NCI-H82 (cell line): ENCODE results near the gene UVRAG.
"Not testable (repeated sequence)": the region's sequence is repeated elsewhere in the genome, so short reads cannot be mapped to it uniquely, and the experiment has no call there.

Experiments
- DNase-seq: peaks from one replicate; lab custom pipeline; 2025; lab: John Stamatoyannopoulos, UW

Gene UVRAG

DNA sequence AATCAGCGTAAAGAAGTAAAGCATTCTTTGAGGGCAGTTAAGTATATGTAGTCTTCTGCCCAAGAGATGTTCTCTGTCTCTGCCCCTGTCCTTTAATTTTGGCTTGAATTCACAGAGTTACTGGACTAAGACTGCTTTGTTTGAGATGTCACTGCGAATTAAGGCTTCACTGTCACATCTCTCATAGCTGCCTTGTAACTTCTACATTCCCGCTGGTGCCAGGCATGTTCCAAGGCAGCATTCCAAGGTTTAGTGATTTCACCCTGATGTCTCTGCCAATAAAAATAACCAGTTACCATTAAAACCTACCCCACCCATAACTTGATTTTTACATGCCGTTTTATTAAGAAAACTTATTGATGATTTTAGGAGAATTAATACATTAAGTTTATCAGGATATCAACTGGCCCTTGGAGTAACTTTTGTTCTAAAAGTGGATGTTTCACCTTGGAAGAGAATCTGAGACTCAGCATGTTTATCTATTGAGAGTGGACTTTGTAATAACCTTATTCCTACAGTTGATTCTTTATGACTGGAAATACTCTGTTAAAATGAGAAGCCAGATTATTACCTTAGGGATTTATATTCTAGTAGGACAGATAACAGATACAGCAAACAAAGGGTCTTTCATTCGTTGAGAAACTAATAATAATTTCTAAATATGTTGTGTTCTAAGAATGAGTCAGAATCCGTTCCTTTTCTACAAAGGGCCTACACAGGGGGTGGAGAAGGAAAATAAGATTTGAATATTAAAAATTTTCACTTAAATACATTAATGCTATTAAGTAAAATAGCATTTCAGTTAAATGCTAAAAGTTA, 110.2 kb downstream of the UVRAG start:
- DNase-seq = no peak

DNA sequence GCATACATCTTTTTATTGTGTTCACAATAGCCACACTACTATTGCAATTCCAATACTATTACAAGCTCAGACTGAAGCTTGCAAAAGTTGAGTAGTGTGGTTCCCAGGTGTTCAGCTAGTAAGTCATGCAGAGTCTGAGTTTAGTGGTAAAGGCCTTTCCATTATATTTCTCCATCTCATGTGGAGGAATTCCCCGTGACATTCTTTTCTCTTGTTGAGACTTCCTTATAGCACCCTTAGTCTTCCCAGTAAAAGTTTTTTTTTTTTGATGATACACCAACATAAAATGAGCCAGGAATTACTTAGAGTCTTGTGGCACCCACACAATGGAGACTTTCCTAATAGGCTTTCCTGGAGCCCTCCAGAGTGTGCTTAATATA, 110.8 kb downstream of the UVRAG start:
- no peak for DNase-seq

DNA sequence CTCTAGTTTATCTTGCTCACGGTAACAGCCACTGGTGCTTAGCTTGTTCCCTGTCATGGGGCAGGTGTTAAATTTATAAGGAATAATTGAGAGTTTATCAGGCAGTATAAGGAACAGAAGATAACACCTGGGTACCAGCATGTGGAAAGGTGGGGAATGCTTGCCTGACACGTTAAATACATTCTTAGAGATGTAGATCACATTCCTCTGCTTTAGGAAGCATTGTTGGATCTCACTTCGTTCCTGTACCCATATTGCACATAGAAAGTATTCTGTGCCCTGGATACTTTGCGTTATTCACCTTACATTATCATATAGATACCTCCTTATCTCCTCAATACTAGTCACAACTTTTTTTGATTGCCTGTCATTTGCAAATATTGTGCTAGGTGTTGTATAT, 114.7 kb downstream of the UVRAG start:
- no peak for DNase-seq

DNA sequence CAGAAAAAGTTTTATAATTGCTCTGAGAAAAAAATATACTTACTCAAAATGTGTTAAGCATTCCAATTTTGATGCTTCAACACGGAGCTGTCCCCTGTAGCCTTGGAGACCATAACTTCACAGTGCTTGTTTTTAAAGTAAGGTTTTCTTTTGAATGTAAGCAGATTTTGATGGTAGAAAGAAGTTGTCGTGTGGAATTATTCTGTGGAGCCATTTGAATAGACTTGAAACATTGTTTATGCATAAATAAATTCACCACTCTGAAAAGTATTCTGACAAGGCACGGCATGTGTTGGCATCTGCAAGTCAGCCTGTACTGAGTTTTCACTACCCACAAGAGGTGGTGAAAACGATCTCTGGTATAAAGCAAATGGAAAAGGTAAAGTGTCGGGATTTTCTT, 115.5 kb downstream of the UVRAG start:
- no peak for DNase-seq

DNA sequence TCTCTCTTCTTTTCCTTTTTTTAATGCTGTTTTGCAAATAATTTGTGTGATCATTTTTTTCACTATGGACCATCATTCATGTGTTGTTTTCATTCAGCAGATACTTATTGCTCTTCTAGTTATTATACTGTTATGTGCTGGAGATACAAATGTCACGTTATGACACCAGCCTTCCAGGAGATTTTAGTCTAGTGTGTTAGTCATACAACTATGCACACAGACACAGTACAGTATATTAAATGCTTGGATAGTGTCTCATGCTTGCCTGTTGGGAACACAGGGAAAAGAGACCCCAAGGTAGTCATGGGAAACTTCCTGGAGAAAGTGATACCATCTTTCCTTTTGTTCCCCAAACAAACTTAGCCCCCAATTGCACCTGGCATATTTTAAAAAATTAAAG, 116.1 kb downstream of the UVRAG start:
- no peak for DNase-seq

DNA sequence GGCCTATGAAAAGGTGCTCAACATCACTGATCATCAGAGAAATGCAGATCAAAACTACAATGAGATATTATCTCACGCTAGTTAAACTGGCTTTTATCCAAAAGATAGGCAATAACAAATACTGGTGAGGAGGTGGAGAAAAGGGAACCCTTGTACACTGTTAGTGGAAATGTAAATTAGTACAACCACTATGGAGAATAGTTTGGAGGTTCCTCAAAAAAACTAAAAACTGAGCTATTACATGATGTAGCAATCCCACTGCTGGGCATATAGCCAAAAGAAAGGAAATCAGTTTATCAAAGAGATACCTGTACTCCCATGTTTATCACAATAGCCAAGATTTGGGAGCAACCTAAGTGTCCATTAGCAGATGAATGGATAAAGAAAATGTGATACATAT, 118.7 kb downstream of the UVRAG start:
- DNase-seq = not testable (repeated sequence)

DNA sequence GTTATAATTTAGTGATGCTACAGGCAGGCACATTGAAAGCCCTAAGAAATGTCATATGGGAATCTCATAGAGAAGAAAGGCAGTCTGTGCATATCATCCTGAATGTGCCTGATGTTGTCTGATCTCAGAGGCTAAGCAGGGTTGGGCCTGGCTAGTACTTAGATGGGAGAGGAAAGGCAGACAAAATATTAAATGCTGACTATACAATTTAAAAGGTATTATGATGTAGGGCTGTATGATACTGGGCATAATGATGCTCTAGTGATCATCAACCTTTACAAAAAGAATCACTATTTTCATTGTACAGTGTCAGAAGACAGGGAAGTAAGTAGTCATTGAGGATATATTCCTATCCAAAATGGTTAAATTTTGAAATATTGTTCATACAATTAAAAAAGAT, 119.8 kb downstream of the UVRAG start:
- DNase-seq = no peak

DNA sequence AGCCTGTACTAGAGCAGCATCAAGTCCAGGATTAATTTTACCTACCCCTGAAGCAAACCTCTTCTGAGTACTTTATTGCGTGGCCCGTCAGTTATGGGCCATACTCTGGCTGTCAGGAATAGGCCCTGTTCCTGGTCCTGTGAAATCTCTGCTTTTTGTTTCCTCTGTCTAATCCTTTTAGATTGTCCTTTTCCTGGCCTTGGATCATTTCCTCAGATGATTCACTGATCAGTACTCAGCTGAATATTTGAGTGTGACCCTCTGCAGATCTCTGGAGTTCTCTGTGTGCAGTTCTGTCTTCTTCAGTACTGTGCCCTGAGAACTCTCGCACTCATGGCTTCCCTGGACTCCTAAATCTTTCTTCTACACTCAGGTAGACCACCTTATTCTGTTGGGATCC, 123.5 kb downstream of the UVRAG start:
- no peak for DNase-seq

DNA sequence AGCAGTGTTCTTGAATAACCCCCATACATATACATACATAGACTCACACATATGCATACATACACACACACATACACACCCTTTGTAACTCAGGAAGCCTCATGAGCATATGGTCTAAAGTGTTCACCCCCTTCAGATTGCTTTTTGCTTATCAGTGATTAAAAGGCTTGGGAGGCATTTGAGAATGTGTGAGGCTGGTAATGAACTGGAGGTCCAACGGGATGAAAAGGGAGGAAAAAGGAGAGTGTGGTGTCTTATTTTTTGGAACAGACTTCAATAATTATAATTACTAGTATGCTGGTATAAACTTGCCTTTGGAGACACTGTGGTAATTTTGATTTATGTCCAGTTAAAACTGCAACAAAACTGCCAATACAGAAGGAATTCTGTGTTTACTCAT, 124.5 kb downstream of the UVRAG start:
- peak; percentile 7 for DNase-seq

DNA sequence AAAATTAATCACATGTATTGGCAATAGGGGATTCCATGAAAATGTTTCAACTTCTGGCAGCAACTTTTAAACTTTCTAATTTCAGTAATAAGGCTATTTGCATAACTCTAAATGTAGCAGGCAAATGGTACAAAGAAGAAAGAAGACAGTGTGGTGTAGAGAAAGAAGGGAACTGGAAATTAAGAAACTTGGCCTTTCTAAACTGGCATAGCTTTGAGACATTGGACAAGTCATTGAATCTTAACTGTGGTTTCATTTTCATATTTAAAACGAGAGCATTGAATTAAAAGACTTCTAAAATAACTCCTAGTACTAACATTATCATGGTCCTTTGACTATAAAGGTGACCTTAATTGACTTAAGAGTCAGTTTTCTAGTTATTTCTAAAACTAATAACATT, 125.0 kb downstream of the UVRAG start:
- no peak for DNase-seq

DNA sequence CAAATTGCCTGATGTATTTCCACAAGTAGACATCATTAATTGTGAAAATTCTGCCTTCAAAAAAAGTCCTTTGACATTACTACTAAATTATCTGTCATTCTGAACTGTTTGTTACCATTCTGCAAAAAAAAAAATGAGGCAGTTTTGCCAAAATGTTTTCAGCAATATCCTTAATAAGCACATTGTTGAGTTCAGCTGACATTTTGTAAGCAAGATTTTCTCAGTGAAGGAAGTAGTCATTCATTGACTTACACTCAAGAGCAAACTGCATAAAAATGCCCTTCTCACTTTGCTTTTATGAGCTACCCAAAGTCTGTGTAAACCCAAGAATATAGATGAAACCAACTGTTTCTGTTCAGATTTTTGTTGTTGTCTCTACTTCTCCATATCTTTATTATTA, 125.9 kb downstream of the UVRAG start:
- no peak for DNase-seq

DNA sequence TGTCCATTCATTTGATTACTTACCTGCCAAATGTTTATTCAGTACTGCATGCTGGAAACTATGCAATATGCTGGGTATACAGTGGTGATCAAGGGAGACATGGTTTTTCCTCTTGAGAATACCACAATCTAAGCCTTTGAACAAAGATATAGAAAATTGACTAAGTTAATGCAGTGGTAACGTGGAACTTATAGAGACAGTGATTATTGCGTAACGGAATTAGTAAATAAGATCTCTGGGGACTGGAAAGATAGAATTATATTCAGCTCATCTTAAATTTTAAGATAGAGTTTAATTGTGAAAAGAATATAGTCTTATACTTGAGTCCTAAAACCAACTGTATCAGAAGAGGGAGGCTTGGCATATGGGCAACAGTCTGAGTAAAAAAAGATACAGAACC, 129.5 kb downstream of the UVRAG start:
- no peak for DNase-seq

DNA sequence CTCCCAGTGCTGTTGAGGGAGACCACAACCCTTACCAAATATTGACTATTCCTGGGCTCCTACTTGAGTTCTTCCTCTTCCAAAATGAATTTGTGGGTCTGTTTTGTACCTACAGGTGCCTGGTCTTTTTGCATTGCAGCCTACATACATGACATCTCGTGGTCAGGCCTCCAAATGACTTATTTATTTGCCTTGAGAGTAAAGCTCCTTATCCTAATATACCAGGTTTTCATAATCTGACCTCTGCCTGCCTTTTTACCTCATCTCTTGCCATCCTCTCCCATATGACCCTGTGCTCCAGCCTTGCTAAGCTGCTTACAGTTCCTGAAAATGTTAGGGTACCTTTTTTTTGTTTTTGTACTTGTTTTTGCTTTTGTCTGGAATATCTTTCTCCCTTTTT, 130.4 kb downstream of the UVRAG start:
- peak; percentile 84 for DNase-seq

DNA sequence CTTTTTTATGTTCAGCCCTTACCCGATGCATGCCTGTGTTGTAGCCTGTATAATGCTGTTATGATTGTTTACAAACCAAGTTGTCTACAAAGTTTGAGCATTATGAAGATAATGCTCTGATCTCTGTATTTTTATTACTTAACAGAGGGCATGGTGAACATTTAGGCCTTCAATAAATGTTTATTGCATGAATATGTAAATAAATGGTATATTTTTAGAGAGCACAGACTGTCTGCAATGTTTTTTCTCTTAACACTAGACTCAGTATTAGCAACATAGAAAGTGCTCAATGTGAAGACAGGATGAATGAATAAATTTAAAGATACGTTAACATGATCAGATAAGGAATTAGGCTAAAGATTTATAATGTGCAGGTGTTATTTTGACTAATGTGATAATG, 130.9 kb downstream of the UVRAG start:
- peak; percentile 55 for DNase-seq

DNA sequence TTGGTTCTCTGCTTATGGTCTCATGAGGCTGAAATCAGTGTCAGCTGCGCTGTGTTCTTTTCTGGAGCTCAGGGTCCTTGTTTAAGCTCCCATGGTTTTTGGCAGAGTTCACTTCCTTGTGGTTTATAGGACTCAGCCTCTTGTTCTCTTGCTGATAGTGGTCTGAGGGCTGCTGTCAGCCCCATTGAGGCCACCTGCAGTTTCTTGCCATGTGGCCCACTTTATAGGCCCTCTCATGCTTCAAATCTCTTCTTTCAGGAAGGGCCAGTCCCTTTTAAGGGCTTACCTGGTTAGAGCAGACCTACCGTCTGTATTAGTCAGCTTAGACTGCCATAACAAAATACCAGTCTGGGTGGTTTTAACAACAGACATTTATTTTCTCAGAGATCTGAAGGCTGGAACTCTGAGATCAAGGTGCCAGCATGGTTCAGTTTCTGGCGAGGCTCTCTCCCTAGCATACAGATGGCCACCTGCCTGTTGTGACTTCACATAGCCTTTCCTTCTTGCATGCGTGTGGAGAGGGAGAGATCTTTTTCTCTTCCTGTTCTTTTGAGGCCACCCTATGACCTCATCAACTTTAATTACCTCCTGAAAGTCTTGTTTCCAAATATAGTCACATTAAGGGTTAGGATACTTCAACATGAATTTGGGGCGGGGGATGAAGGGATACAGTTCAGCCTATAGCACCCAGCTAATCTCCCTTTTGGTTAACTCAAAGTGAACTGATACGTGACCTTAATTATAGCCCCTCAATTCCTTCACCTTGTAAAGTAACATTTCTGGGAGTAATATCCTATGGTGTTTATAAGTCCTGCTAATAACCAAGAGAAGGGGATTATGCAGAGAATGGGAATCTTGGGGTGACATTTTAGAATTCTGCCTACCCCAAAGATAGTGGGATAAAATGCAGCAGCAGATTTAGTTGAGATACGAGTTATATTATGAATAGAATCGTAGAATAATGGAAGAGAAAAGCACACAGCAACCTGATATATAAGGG, 131.8 kb downstream of the UVRAG start:
- DNase-seq = peak; percentile 83

DNA sequence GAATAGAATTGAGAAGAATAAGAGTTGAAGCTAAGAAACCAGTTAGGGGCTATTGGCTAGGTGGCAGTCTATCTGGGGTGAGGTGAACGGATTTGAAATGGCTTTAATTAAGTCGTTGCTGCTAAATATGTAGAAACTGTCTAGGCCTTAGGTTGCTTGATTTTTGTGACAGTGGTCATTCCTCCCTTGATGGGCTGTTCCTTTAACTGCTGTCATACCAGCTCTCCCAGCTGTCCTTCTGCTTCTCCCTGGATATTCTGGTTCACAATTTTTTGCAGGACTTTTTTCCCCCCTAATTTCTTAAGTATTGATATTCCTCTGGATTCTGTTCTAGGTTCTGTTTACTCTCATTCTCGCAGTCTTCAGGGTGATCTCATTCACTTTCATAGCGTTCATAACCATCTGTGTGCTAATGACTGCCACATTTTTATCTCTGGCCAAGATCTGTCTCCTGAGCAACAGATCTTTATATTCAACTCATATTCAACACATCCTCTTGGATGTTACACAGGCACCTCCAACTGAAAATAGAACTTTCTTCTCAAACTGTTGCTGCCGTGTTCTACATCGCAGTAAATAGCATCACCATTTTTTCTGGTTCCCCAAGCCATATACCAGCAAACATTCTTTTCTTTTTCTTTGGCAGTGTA, 134.1 kb downstream of the UVRAG start:
- no peak for DNase-seq

DNA sequence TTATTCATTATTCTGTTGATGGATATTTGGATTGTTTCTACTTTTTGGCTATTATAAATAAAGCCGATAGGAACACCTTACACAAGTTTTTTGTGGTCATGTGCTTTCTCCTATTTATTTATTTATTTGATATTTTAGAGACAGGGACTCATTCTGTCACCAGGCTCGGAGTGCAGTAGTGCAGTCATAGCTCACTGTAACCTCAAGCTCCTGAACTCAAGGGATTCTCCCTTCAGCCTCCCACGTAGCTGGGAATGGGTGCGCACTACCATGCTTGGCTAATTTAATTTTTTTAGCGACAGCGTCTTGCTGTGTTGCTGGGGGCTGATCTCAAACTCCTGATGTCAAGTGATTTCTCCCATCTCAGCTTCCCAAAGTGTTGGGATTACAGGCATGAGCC, 135.1 kb downstream of the UVRAG start:
- no peak for DNase-seq

DNA sequence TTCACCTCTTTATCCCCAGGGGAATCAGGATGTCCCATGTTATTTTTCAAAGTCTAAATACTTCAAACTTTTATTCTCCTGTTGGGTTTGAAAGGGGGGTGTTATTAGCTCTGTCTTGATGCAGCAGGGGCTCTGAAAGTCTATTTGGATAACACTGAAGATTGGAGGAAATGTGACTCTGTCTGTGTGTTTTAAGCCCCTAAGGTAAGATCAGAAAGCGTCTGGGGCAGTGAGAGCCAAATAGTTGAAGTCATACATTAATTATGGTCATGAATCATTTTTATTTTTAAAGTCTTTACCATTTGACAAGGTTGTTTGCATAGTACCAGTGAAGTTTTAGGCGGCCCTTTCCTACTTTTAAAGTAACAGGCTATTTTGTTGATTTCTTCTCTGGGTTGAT, 139.0 kb downstream of the UVRAG start:
- peak; percentile 13 for DNase-seq

DNA sequence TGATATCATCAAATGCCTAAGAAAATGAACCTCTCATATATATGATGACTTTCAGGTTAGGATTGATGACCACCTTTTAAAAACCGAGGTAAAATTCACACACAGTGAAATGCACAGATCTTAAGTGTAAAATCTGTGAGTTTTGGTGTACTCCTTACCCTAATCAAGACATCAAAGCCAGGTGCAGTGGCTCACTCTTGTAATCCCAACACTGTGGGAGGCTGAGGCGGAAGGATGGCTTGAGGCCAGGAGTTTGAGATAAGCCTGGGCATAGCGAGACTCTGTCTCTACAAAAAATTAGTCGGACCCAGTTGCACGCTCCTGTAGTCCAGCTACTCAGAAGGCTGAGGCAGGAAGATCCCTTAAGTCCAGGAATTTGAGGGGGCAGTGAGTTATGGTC, 140.4 kb downstream of the UVRAG start:
- DNase-seq = peak; percentile 69

DNA sequence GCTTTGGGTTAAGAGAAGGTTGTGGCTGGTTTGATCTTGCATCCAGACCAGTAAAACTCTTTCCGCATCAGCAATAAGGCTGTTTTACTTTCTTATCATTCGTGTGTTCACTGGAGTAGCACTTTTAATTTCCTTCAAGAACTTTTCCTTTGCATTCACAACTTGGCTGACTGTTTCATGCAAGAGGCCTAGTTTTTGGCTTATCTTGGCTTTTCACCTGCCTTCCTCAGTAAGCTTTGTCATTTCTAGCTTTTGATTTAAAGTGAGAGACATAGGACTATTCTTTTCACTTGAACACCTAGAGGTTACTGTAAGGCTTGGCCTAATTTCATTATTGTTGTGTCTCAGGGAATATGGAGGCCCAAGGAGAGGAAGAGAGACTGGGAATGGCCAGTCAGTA, 144.5 kb downstream of the UVRAG start:
- no peak for DNase-seq

DNA sequence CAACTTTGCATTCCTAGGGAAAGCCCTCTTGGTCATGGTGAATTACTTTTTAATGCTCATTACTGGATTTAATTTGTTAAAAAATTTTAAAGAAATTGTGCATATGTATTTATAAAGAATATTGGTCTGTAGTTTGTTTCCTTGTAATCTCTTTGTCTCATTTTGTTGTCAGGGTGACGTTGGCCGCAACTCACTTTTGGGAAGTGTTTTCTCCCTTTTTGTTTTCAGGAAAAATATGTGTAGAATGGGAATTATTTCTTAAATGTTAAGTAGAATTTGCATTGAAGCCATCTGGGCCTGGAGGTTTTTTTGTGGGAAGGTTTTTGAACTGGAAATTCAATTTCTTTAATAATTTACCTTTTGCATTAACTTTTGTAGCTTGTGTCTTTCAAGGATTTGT, 149.1 kb downstream of the UVRAG start:
- no peak for DNase-seq

DNA sequence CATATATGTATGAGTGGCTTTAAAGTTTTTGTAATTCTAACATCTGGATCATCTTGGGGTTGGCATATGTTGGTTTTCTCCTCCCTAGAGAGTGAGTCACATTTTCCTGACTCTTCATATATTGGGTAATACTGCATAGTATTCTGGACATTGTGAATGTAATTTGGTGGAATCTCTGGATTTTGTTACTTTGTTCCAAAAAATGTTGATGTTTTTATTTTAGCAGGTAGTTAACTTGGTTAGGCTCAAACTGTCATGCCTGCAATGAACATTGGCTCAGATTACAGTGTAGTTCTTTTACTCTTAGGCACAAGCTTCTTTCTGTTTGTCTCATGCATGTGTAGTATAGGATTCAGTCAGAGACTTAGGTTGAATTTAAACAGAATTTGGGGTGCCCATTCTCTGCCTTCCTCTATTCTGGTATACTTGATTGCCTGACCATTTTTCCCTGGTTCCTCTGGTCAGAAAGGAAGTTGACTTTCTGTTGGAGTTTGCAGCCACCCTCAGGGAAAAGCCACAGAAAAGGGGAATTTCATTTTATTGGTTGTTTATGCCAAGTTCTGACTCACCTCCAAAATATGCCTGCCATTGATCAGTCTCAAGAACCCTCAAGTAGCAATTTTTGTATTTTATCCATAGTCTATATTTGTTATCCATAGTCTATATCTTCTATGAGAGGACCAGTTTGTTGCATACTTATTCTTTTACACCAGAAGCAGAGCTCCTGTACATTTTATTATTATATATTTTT, 151.7 kb downstream of the UVRAG start:
- DNase-seq = no peak
